AG09319 (cell line): ENCODE data around the gene CELSR1.

Experiments used
- DNase-seq: peaks from one replicate; pipeline ENCODE4 v3.0.0-alpha.2; 2010; ENCODE audit warnings: low read depth; ENCODE audit errors: extremely low read depth
- TF ChIP-seq, protein P1 (sequence below): IDR thresholded peaks from 2 replicates; pipeline ENCODE4 v1.5.1; 2011; ENCODE audit warnings: low read depth, mild to moderate bottlenecking, inconsistent platforms, low read length, moderate library complexity

The CELSR1 gene, protein sequence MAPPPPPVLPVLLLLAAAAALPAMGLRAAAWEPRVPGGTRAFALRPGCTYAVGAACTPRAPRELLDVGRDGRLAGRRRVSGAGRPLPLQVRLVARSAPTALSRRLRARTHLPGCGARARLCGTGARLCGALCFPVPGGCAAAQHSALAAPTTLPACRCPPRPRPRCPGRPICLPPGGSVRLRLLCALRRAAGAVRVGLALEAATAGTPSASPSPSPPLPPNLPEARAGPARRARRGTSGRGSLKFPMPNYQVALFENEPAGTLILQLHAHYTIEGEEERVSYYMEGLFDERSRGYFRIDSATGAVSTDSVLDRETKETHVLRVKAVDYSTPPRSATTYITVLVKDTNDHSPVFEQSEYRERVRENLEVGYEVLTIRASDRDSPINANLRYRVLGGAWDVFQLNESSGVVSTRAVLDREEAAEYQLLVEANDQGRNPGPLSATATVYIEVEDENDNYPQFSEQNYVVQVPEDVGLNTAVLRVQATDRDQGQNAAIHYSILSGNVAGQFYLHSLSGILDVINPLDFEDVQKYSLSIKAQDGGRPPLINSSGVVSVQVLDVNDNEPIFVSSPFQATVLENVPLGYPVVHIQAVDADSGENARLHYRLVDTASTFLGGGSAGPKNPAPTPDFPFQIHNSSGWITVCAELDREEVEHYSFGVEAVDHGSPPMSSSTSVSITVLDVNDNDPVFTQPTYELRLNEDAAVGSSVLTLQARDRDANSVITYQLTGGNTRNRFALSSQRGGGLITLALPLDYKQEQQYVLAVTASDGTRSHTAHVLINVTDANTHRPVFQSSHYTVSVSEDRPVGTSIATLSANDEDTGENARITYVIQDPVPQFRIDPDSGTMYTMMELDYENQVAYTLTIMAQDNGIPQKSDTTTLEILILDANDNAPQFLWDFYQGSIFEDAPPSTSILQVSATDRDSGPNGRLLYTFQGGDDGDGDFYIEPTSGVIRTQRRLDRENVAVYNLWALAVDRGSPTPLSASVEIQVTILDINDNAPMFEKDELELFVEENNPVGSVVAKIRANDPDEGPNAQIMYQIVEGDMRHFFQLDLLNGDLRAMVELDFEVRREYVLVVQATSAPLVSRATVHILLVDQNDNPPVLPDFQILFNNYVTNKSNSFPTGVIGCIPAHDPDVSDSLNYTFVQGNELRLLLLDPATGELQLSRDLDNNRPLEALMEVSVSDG (N-terminal part only)

GRCh38 chr22:46537225-46537945, at the start of gene CELSR1:
Gene CELSR1 (minus strand): TSS chr22:46537620. CDS start chr22:46537170, 450 bp downstream.
- DNase-seq = no peak
- TF ChIP-seq, protein P1, sequence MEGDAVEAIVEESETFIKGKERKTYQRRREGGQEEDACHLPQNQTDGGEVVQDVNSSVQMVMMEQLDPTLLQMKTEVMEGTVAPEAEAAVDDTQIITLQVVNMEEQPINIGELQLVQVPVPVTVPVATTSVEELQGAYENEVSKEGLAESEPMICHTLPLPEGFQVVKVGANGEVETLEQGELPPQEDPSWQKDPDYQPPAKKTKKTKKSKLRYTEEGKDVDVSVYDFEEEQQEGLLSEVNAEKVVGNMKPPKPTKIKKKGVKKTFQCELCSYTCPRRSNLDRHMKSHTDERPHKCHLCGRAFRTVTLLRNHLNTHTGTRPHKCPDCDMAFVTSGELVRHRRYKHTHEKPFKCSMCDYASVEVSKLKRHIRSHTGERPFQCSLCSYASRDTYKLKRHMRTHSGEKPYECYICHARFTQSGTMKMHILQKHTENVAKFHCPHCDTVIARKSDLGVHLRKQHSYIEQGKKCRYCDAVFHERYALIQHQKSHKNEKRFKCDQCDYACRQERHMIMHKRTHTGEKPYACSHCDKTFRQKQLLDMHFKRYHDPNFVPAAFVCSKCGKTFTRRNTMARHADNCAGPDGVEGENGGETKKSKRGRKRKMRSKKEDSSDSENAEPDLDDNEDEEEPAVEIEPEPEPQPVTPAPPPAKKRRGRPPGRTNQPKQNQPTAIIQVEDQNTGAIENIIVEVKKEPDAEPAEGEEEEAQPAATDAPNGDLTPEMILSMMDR = no peak

DNA sequence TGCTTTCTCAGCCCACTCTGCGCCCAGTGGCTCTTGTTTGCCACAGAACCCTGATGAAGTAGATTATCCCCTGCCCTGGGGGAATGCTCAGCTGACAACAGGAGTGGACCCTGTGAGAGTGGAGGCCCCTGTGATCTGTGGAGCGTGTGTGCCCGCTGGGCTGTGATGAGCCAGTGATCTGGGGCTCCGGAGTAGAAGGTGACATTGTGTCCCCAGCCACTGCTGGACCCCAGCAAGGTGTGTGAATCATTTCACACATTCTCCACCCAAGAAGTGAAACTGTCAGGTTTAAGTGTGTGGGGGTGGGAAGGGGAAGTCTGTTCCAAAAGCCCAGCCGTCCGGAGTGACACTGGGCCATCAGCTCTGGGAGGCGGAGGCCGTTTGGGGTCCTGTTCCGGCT, 49.6 kb upstream of the CELSR1 start:
- TF ChIP-seq, protein P1 = no peak
- DNase-seq = no peak

GRCh38 chr22:46586531-46587011, 49.2 kb upstream of the CELSR1 start:
- TF ChIP-seq, protein P1 = no peak
- DNase-seq = no peak

GRCh38 chr22:46586123-46586519, 48.7 kb upstream of the CELSR1 start:
- TF ChIP-seq, protein P1 = no peak
- no peak for DNase-seq

- DNase-seq = no peak
- TF ChIP-seq, protein P1 = no peak
These were observed 48.1 kb upstream of the CELSR1 start for GRCh38 chr22:46585340-46586122.
